Type B pancreatic cell (in vitro differentiated cells): ENCODE measurements around the gene GNG13. TPM values are rescaled to one million over a fixed set of nuclear protein-coding genes. Genes with fewer than 3 reads are reported as not detected.
"Not testable (repeated sequence)": the region's sequence is repeated elsewhere in the genome, so short reads cannot be mapped to it uniquely, and the experiment has no call there.

ENCODE experiments used
- DNase-seq: peaks from one replicate; pipeline ENCODE4 v3.0.0; 2021; ENCODE audit warnings: mixed read lengths; ENCODE audit not compliant: unreplicated experiment; ENCODE audit errors: extremely low spot score
- H3K27ac Mint-ChIP-seq: 2 replicates; pipeline ENCODE4 v1.8.0; 2021; ENCODE audit warnings: mild to moderate bottlenecking, mixed read lengths
- H3K27me3 Mint-ChIP-seq: 2 replicates; pipeline ENCODE4 v1.8.0; 2021; ENCODE audit warnings: mixed read lengths
- H3K36me3 Mint-ChIP-seq: 2 replicates; pipeline ENCODE4 v1.8.0; 2021; ENCODE audit warnings: mixed read lengths
- H3K4me1 Mint-ChIP-seq: one replicate; pipeline ENCODE4 v1.8.0; 2021; ENCODE audit warnings: mixed read lengths; ENCODE audit not compliant: unreplicated experiment
- H3K4me3 Mint-ChIP-seq: 2 replicates; pipeline ENCODE4 v1.8.0; 2021; ENCODE audit warnings: mild to moderate bottlenecking, mixed read lengths
- H3K9me3 Mint-ChIP-seq: 2 replicates; pipeline ENCODE4 v1.8.0; 2021; ENCODE audit warnings: mixed read lengths
- CTCF ChIP-seq: fragments of 200-600 bp; sonication (generic); conservative IDR thresholded peaks from 2 replicates; pipeline ENCODE4 v1.5.0; 2021; ENCODE audit warnings: antibody characterized with exemption, mild to moderate bottlenecking
- total RNA-seq: library from RNA; stranded (reverse); gene quantifications from 2 replicates; pipeline ENCODE4 v1.2.1, GENCODE V29; 2021; ENCODE audit warnings: low replicate concordance

GNG13 gene
- total RNA-seq, 1 donor from 2014 or later = not detected

GRCh38 chr16:840561-841454 lies 40.3 kb upstream of the GNG13 start:
- Mint-ChIP-seq H3K4me1 (no peaks in the 10 kb centered on the region), H3K27ac (no peak overlapping the region), H3K27me3 (peaks cover 3% of the 10 kb centered on the region), H3K9me3 (peaks cover 5% of the 10 kb centered on the region), H3K4me3 (no peak overlapping the region), H3K36me3 (no peaks in the 10 kb centered on the region)
- TF ChIP-seq CTCF = no peak
- DNase-seq = no peak

DNA sequence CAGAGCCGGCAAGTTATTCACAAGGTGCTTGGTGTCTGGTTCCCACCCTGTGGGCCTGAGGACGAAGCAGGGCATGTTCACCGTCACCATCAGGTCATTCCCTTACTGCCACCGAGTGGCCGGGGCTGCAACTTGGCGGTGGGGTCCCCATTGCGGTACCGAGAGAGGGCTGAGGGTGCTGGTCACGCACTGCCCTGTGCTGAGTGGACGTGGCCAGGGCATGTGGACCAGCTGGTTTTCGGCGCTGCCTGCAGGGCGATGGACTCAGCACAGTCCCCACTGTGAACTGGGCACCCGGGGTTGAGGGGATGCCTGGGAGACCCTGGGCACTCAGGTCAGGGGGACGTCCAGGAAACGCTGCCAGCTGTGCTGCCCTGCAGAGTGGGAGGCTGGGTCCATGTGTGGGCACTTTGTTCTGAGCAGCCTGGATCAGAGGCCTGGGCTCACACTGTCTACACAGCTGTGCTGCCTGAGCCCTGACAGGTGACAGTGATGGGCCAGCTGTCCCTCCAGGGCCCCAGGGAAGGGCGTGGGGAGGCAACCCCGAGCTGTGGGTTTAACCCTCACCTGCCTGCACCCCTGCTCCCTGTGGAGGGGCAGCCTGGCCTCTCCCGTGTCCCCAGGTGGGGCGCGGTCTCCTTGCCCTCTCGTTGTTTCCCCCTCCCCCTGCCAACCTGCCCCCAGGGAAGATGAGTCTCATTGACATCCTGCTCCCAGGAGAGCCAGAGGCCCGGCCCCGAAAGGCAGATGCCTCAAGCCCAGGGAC lies 39.3 kb upstream of the GNG13 start:
- Mint-ChIP-seq H3K27me3 (peaks cover 3% of the 10 kb centered on the region), H3K9me3 (peaks cover 5% of the 10 kb centered on the region), H3K36me3 (no peaks in the 10 kb centered on the region), H3K4me1 (no peaks in the 10 kb centered on the region), H3K4me3 (no peak overlapping the region), H3K27ac (no peak overlapping the region)
- no peak for TF ChIP-seq CTCF
- DNase-seq = no peak

DNA sequence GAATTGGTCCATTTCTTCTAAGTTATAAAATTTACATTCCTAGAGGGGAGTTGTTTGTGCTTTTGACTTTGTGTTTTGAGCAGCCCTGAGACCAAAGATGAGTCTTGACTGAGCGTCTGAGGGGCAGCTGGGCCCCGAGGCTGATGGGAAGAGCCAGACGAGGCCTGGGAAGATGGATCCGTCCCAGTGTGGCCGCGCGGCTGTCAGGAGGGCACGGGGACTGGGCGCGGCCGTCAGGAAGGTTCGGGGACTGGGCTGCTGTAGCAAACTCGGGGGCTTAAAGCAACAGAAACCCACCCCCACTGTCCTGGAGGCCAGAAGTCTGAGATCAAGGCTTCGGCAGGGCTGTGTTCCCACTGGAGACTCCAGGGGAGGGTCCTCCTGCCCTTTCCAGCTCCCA lies 38.2 kb upstream of the GNG13 start:
- DNase-seq = no peak
- no peak overlapping the region for H3K4me3 Mint-ChIP-seq
- TF ChIP-seq CTCF = no peak
- no peaks in the 10 kb centered on the region for H3K4me1 Mint-ChIP-seq
- no peak overlapping the region for H3K27ac Mint-ChIP-seq
- peaks cover 3% of the 10 kb centered on the region for H3K27me3 Mint-ChIP-seq
- no peaks in the 10 kb centered on the region for H3K36me3 Mint-ChIP-seq
- peaks cover 5% of the 10 kb centered on the region for H3K9me3 Mint-ChIP-seq

- not testable (repeated sequence) for H3K36me3 Mint-ChIP-seq, DNase-seq, H3K27me3 Mint-ChIP-seq, H3K9me3 Mint-ChIP-seq, H3K27ac Mint-ChIP-seq, H3K4me3 Mint-ChIP-seq, H3K4me1 Mint-ChIP-seq
These were observed 36.3 kb upstream of the GNG13 start for GRCh38 chr16:836822-837221.

GRCh38 chr16:836221-836620 lies 35.7 kb upstream of the GNG13 start:
- H3K27ac Mint-ChIP-seq = no peak overlapping the region
- no peak for TF ChIP-seq CTCF
- H3K27me3 Mint-ChIP-seq = peaks cover 3% of the 10 kb centered on the region
- H3K9me3 Mint-ChIP-seq = peaks cover 5% of the 10 kb centered on the region
- no peak overlapping the region for H3K4me3 Mint-ChIP-seq
- no peaks in the 10 kb centered on the region for H3K36me3 Mint-ChIP-seq
- no peak for DNase-seq
- H3K4me1 Mint-ChIP-seq = no peaks in the 10 kb centered on the region

GRCh38 chr16:835373-835772 lies 34.8 kb upstream of the GNG13 start:
- peaks cover 5% of the 10 kb centered on the region for H3K9me3 Mint-ChIP-seq
- no peak for DNase-seq
- no peak for TF ChIP-seq CTCF
- peaks cover 3% of the 10 kb centered on the region for H3K27me3 Mint-ChIP-seq
- H3K4me3 Mint-ChIP-seq = no peak overlapping the region
- H3K27ac Mint-ChIP-seq = no peak overlapping the region
- no peaks in the 10 kb centered on the region for H3K4me1 Mint-ChIP-seq
- H3K36me3 Mint-ChIP-seq = no peaks in the 10 kb centered on the region
